Smooth muscle cell (in vitro differentiated cells): ENCODE data around the gene LRPAP1. TPM values are rescaled to one million over a fixed set of nuclear protein-coding genes. Genes with fewer than 3 reads are reported as not detected.

Source experiments
- DNase-seq: peaks from one replicate; lab custom pipeline; 2025; ENCODE audit not compliant: unreplicated experiment; lab: John Stamatoyannopoulos, UW
- H2AFZ ChIP-seq: fragments of 200-600 bp; sonication (generic); 2 replicates; pipeline ENCODE4 v1.6.0; 2016; ENCODE audit warnings: antibody characterized with exemption, low read depth, mild to moderate bottlenecking
- H3F3A ChIP-seq: fragments of 200-600 bp; sonication (generic); 2 replicates; pipeline ENCODE4 v1.6.0; 2017; ENCODE audit warnings: antibody characterized with exemption, low read depth
- H3K27ac ChIP-seq: fragments of 200-600 bp; sonication (generic); 2 replicates; pipeline ENCODE4 v1.5.1; 2016; ENCODE audit warnings: low read depth, mild to moderate bottlenecking
- H3K27me3 ChIP-seq: fragments of 200-600 bp; sonication (generic); 2 replicates; pipeline ENCODE4 v1.6.1; 2016; ENCODE audit warnings: low read depth, mild to moderate bottlenecking
- H3K36me3 ChIP-seq: fragments of 200-600 bp; sonication (generic); 2 replicates; pipeline ENCODE4 v1.5.1; 2016; ENCODE audit warnings: low read depth
- H3K4me1 ChIP-seq: fragments of 200-600 bp; sonication (generic); 2 replicates; pipeline ENCODE4 v1.5.1; 2016; ENCODE audit warnings: low read depth
- H3K4me2 ChIP-seq: fragments of 200-600 bp; sonication (generic); 2 replicates; pipeline ENCODE4 v1.6.0; 2016; ENCODE audit warnings: mild to moderate bottlenecking
- H3K4me3 ChIP-seq: fragments of 200-600 bp; sonication (generic); 2 replicates; pipeline ENCODE4 v1.5.1; 2016; ENCODE audit warnings: mild to moderate bottlenecking
- H3K79me2 ChIP-seq: fragments of 200-600 bp; sonication (generic); 2 replicates; pipeline ENCODE4 v1.6.0; 2016; ENCODE audit warnings: low read depth, mild to moderate bottlenecking
- H3K9ac ChIP-seq: fragments of 200-600 bp; sonication (generic); 2 replicates; pipeline ENCODE4 v1.6.0; 2016; ENCODE audit warnings: low read depth
- H3K9me3 ChIP-seq: fragments of 200-600 bp; sonication (generic); replicated peaks from 2 replicates; pipeline ENCODE4 v1.5.1; 2016; ENCODE audit warnings: low read depth
- H4K20me1 ChIP-seq: fragments of 200-600 bp; sonication (generic); 2 replicates; pipeline ENCODE4 v1.6.0; 2016; ENCODE audit warnings: low read depth
- WGBS: methylation state at CpG from one replicate; pipeline ENCODE4 v1.1.7; 2016; ENCODE audit warnings: low lambda C conversion rate; 5-methylcytosine and 5-hydroxymethylcytosine counted together
- polyA plus RNA-seq: library from polyadenylated mRNA; unstranded; fragments of >200 nt; fragmentation: Nextera tagmentation; extraction: Ambion mirVana; gene quantifications from 2 replicates; pipeline ENCODE4 v1.2.1, GENCODE V29; 2016
- total RNA-seq: library from RNA; depleted of rRNA; stranded (reverse); fragments of >200 nt; gene quantifications from 2 replicates; pipeline ENCODE4 v1.2.3, GENCODE V29; 2014
- TF ChIP-seq, protein P1 (sequence below): fragments of 200-600 bp; sonication (generic); IDR thresholded peaks from 2 replicates; pipeline ENCODE4 v1.5.1; 2017; ENCODE audit warnings: borderline replicate concordance, mild to moderate bottlenecking, antibody characterized with exemption; ENCODE audit not compliant: insufficient read depth, poor library complexity, severe bottlenecking

LRPAP1 gene
- total and polyA plus RNA-seq, 2 experiments from 2014 or later, result 82.6 to 277 TPM

DNA sequence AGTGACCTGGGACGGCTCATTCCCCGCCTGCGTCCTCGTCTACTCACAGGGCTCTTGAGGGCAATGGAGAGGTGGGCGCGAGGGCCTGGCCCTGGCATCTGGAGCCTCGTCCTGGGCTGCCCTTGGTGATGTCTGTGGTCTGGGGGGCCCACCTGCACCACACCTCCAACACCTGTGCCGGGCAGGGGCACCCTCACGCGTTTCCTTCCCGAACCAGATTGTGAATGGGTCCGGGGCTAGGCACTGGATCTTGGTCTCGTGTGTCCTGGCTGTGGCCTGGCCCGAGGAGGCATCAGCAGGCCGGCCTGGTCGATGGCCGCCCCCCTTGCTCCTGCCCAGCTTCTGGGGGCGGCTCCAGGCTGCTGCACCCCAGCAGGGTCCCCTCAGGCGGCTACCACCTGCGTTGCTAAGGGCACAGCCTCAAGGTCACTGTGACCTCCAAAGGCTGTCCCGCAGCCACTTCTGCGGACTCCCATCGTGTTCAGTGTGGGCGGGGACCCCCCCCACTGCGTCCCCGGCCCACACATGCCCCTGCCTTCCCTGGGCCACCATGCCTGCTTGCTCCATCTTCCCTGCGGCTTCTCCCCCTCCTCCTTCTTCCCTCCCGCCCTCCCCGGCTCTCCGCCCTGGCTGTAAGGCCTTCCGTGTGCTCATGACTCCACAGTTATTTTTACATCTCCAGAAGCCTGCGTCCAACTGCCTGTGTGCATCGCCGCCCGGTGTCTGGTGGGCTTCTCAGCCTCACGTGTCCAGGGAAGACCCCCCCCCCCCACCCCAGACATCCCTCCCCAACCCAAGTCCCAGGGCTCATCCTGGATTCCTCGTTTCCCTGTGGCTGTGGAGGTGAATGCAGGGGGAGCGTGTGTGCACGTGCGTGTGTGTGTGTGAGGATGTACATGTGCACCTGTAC is 65.3 kb downstream of the LRPAP1 start:
- Histone ChIP-seq H3F3A (no peaks in the 10 kb centered on the region), H3K4me2 (no peak overlapping the region)

DNA sequence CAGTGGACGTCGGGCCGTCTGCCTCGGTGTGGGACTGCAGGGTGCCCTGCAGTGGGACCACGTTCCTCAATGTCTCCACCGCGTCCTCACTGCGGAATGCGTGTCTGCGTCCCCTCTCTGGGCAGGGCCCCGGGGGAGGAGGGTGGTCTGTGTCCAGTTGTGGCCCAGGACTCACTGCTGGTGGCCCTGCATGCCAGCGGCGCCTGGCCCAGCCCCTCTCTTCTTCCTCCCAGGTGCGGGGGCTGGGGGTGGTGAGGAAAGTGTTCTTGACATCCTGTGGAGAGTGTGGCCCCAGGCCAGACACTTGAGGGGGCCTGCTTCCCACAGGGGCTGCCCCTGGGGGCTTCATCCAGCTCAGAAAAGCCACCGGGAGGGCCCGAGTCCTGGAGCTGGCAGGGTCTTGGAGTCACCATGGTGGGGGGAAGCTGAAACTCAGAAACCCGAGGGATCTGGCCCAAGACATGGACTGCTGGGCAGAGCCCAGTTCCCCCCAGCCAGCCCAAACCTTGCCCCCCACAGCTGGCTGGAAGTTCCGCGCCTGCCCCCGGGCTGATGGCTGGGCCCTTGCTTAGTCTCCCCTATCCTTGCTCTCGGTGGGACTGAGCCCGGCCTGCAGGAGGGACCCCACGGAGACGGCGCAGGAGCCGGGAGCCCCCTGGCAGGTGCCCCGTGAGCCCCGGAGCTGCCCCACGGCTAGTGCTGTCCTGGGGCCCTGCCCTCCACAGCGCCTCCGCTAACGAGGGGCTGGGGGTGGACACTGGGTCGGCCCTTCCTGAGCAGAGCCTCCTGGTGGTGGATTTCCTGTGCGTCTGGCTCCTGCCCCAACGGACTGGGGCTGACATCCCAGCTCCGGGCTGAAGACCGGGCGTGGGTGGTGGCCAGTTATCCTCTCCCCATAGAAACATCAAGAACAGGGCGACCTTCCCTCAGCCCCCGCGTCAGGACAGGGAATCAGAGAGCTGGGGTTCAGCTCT is 66.2 kb downstream of the LRPAP1 start:
- TF ChIP-seq, protein P1, sequence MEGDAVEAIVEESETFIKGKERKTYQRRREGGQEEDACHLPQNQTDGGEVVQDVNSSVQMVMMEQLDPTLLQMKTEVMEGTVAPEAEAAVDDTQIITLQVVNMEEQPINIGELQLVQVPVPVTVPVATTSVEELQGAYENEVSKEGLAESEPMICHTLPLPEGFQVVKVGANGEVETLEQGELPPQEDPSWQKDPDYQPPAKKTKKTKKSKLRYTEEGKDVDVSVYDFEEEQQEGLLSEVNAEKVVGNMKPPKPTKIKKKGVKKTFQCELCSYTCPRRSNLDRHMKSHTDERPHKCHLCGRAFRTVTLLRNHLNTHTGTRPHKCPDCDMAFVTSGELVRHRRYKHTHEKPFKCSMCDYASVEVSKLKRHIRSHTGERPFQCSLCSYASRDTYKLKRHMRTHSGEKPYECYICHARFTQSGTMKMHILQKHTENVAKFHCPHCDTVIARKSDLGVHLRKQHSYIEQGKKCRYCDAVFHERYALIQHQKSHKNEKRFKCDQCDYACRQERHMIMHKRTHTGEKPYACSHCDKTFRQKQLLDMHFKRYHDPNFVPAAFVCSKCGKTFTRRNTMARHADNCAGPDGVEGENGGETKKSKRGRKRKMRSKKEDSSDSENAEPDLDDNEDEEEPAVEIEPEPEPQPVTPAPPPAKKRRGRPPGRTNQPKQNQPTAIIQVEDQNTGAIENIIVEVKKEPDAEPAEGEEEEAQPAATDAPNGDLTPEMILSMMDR, result no peak
- H3K36me3 ChIP-seq, result no peaks in the 10 kb centered on the region
- no peak overlapping the region for H3K4me3 ChIP-seq
- H3K79me2 ChIP-seq, result no peaks in the 10 kb centered on the region
- H3F3A ChIP-seq, result no peaks in the 10 kb centered on the region
- no peak overlapping the region for H3K27ac ChIP-seq
- H3K4me2 ChIP-seq, result no peak overlapping the region
- no peaks in the 10 kb centered on the region for H4K20me1 ChIP-seq
- peaks cover 31% of the 10 kb centered on the region for H3K27me3 ChIP-seq
- no peaks in the 10 kb centered on the region for H3K9me3 ChIP-seq
- H3K9ac ChIP-seq, result no peak overlapping the region
- no peak for DNase-seq
- no peak overlapping the region for H2AFZ ChIP-seq
- H3K4me1 ChIP-seq, result no peaks in the 10 kb centered on the region
- 82% methylated on average over 41 of the region's 41 CpGs for WGBS

More for the DNA sequence above, 65.3 kb downstream of the LRPAP1 start:
- DNase-seq, result no peak
- H3K27ac ChIP-seq, result no peak overlapping the region
- H3K9me3 ChIP-seq, result no peaks in the 10 kb centered on the region
- H2AFZ ChIP-seq, result no peak overlapping the region
- H3K9ac ChIP-seq, result no peak overlapping the region
- no peaks in the 10 kb centered on the region for H3K36me3 ChIP-seq
- no peaks in the 10 kb centered on the region for H3K79me2 ChIP-seq
- peaks cover 30% of the 10 kb centered on the region for H3K27me3 ChIP-seq
- TF ChIP-seq, protein P1, result no peak
- WGBS, result 91% methylated on average over 35 of the region's 40 CpGs
- H3K4me1 ChIP-seq, result no peaks in the 10 kb centered on the region
- no peaks in the 10 kb centered on the region for H4K20me1 ChIP-seq
- no peak overlapping the region for H3K4me3 ChIP-seq

DNA sequence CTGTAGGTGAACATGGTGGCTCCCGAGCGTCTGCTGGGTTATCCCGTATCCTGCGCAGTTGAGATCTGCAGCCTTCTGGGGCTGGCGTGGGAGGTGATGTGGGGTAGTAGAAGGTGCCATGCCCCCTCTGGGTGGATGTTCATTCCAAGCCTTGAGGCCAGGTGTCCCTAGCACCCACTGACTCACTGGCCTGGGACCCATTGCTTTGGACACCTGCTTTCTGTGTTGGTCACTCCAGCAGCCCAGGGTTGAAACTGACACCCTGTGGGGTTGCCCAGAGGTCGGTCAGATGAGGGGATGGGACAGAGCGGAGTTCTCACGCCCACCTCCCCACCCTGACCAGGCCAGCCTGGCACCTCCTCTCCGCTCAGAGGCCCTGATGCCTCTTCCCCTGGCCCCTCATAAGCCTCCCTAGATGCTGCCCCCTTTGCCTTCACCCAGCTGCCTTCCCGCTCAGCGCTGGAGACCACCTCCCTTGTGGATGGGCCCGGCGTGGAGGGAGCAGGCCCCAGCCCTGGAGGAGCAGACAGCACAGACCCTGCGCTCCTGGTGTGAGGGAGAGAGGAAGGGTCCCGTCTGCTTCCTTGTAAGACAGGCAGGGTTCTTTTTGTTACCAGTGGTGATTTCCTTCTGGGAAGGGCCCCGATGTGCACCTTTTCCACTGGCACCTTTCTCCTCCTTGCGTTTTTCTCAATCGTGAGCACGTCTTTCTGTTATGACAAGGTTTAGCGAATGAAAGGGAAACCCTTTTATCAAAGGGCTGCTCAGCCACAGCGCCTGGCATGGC is 67.1 kb downstream of the LRPAP1 start:
- H3K27me3 ChIP-seq, result peaks cover 31% of the 10 kb centered on the region
- no peaks in the 10 kb centered on the region for H3K36me3 ChIP-seq
- no peak overlapping the region for H3K4me3 ChIP-seq
- no peaks in the 10 kb centered on the region for H3F3A ChIP-seq
- TF ChIP-seq, protein P1, result no peak
- no peaks in the 10 kb centered on the region for H3K79me2 ChIP-seq
- DNase-seq, result no peak
- no peak overlapping the region for H2AFZ ChIP-seq
- H3K9me3 ChIP-seq, result no peaks in the 10 kb centered on the region
- H3K27ac ChIP-seq, result no peak overlapping the region
- H3K4me1 ChIP-seq, result no peaks in the 10 kb centered on the region
- no peak overlapping the region for H3K9ac ChIP-seq
- no peak overlapping the region for H3K4me2 ChIP-seq
- H4K20me1 ChIP-seq, result no peaks in the 10 kb centered on the region
- WGBS, result 94% methylated on average over 21 of the region's 21 CpGs
